GM23338 (cell line): Measurements from ENCODE around the gene RBM33. TPM values are rescaled to one million over a fixed set of nuclear protein-coding genes. Genes with fewer than 3 reads are reported as not detected.

ENCODE experiments used
- ATAC-seq: fragments of 200-7000 bp; cut with Tn5 transposase; 3 replicates; pipeline ENCODE4 v1.9.1; 2020
- DNase-seq: peaks from one replicate; pipeline ENCODE4 v3.0.0-alpha.2; 2015; ENCODE audit warnings: low spot score
- H2AFZ ChIP-seq: fragments of 200-600 bp; sonication (generic); 2 replicates; pipeline ENCODE4 v1.8.0; 2016; ENCODE audit warnings: antibody characterized with exemption, mild to moderate bottlenecking, moderate library complexity
- H3F3A ChIP-seq: fragments of 200-600 bp; sonication (generic); replicated peaks from 2 replicates; pipeline ENCODE4 v1.8.0; 2017; ENCODE audit warnings: antibody characterized with exemption, mixed run types, low read depth
- H3K27ac ChIP-seq: fragments of 200-600 bp; sonication (generic); 2 replicates; pipeline ENCODE4 v1.6.1; 2016; ENCODE audit warnings: low read depth
- H3K27me3 ChIP-seq: fragments of 200-600 bp; sonication (generic); 2 replicates; pipeline ENCODE4 v1.8.0; 2016; ENCODE audit warnings: mild to moderate bottlenecking, mixed run types, moderate library complexity; ENCODE audit not compliant: insufficient read depth
- H3K36me3 ChIP-seq: fragments of 200-600 bp; sonication (generic); 2 replicates; pipeline ENCODE4 v1.8.0; 2016; ENCODE audit warnings: mild to moderate bottlenecking; ENCODE audit not compliant: insufficient read depth
- H3K4me1 ChIP-seq: fragments of 200-600 bp; sonication (generic); 2 replicates; pipeline ENCODE4 v1.8.0; 2016; ENCODE audit warnings: mild to moderate bottlenecking, moderate library complexity; ENCODE audit not compliant: insufficient read depth
- H3K4me2 ChIP-seq: fragments of 200-600 bp; sonication (generic); 2 replicates; pipeline ENCODE4 v1.7.1; 2017; ENCODE audit warnings: mixed run types
- H3K4me3 ChIP-seq: fragments of 200-600 bp; sonication (generic); 2 replicates; pipeline ENCODE4 v1.6.1; 2016; ENCODE audit warnings: mixed run types
- H3K79me2 ChIP-seq: fragments of 200-600 bp; sonication (generic); replicated peaks from 2 replicates; pipeline ENCODE4 v1.8.0; 2017; ENCODE audit warnings: mild to moderate bottlenecking; ENCODE audit not compliant: insufficient read depth
- H3K9me2 ChIP-seq: fragments of 200-600 bp; sonication (generic); 2 replicates; pipeline ENCODE4 v1.8.0; 2017; ENCODE audit not compliant: insufficient read depth
- H4K20me1 ChIP-seq: fragments of 200-600 bp; sonication (generic); replicated peaks from 2 replicates; pipeline ENCODE4 v1.8.0; 2017; ENCODE audit warnings: mild to moderate bottlenecking; ENCODE audit not compliant: insufficient read depth
- H3K27ac Mint-ChIP-seq: 2 replicates; pipeline ENCODE4 v1.8.0; 2020; ENCODE audit warnings: inconsistent platforms, mild to moderate bottlenecking, moderate library complexity, mixed read lengths
- H3K27me3 Mint-ChIP-seq: 3 replicates; pipeline ENCODE4 v1.8.0; 2022; ENCODE audit warnings: low read depth, mild to moderate bottlenecking, moderate library complexity, mixed read lengths, inconsistent platforms; ENCODE audit not compliant: insufficient read depth, poor library complexity
- H3K36me3 Mint-ChIP-seq: 3 replicates; pipeline ENCODE4 v1.8.0; 2021; ENCODE audit warnings: low read depth, mild to moderate bottlenecking, inconsistent platforms, moderate library complexity, mixed read lengths
- H3K4me1 Mint-ChIP-seq: 3 replicates; pipeline ENCODE4 v1.8.0; 2020; ENCODE audit warnings: mild to moderate bottlenecking, inconsistent platforms, mixed read lengths
- H3K4me3 Mint-ChIP-seq: 3 replicates; pipeline ENCODE4 v1.8.0; 2021; ENCODE audit warnings: moderate library complexity, mild to moderate bottlenecking, inconsistent platforms, mixed read lengths
- H3K9me3 Mint-ChIP-seq: 3 replicates; pipeline ENCODE4 v1.8.0; 2020; ENCODE audit warnings: moderate library complexity, mild to moderate bottlenecking, inconsistent platforms, mixed read lengths
- CREB1 ChIP-seq: fragments of 250-450 bp; sonication (Bioruptor Pico); IDR thresholded peaks from 2 replicates; pipeline ENCODE4 v1.5.0; 2020; ENCODE audit warnings: low read depth, mild to moderate bottlenecking, moderate library complexity
- CTCF ChIP-seq, 2 experiments: fragments of 200-600 bp in 1 of 2; sonication (generic) in 1 of 2; conservative IDR thresholded peaks; 2 replicates each; pipeline versions ENCODE4 v1.5.1 to v1.6.1; 2016 to 2017; ENCODE audit warnings: antibody characterized with exemption in 2 of 2, low read depth in 2 of 2, mild to moderate bottlenecking in 2 of 2, moderate library complexity in 1 of 2
- ETS1 ChIP-seq: IDR thresholded peaks from 2 replicates; pipeline ENCODE4 v1.6.1; 2016; ENCODE audit warnings: antibody characterized with exemption
- EZH2 ChIP-seq: fragments of 200-600 bp; sonication (generic); IDR thresholded peaks from one replicate; pipeline ENCODE4 v1.8.0; 2017; ENCODE audit warnings: antibody characterized with exemption, mild to moderate bottlenecking, low read depth; ENCODE audit not compliant: unreplicated experiment
- JUNB ChIP-seq: IDR thresholded peaks from one replicate; pipeline ENCODE4 v1.6.1; 2016; ENCODE audit warnings: antibody characterized with exemption; ENCODE audit not compliant: unreplicated experiment
- POLR2AphosphoS5 ChIP-seq: IDR thresholded peaks from 2 replicates; pipeline ENCODE4 v1.6.1; 2016; ENCODE audit warnings: antibody characterized with exemption, low read depth
- REST ChIP-seq: IDR thresholded peaks from one replicate; pipeline ENCODE4 v1.6.1; 2018; ENCODE audit warnings: antibody characterized with exemption; ENCODE audit not compliant: unreplicated experiment
- polyA plus RNA-seq: library from polyadenylated mRNA; unstranded; fragments of >200 nt; fragmentation: Nextera tagmentation; extraction: Ambion mirVana; gene quantifications from 2 replicates; pipeline ENCODE4 v1.2.1, GENCODE V29; 2016
- total RNA-seq: library from RNA; depleted of rRNA; stranded (reverse); fragments of >200 nt; shearing (Covaris generic); gene quantifications from 2 replicates; pipeline ENCODE4 v1.2.3, GENCODE V29; 2014

The RBM33 gene
- total and polyA plus RNA-seq, 2 experiments from 2014 or later: 47.7 to 94.7 TPM

GRCh38 chr7:155741805-155742204 is 97.3 kb downstream of the RBM33 start (continued):
- TF ChIP-seq JUNB (no peak), ETS1 (no peak), CTCF (conservative IDR thresholded peaks at IDR 0.05; ENCODE audit: low read depth in 2 of 2) (no peak), POLR2AphosphoS5 (no peak)

- ATAC-seq: no peak
- peaks cover 30% of the 10 kb centered on the region for H3K4me1 Mint-ChIP-seq
These were observed 98.7 kb downstream of the RBM33 start for GRCh38 chr7:155743177-155743576.

More at GRCh38 chr7:155743177-155743576, 98.7 kb downstream of the RBM33 start:
- Mint-ChIP-seq H3K27ac (0 out of 2 replicates have a peak overlapping the region, but pooled peaks have one; percentile 46), H3K9me3 (no peaks in the 10 kb centered on the region), H3K27me3 (peaks cover 7% of the 10 kb centered on the region), H3K36me3 (peaks cover 61% of the 10 kb centered on the region), H3K4me3 (no peak overlapping the region)
- peaks cover 10% of the 10 kb centered on the region for H4K20me1 ChIP-seq
- peaks cover 23% of the 10 kb centered on the region for H3K36me3 ChIP-seq
- H3K4me1 ChIP-seq: peaks cover 18% of the 10 kb centered on the region
- H3K4me2 ChIP-seq: no peak overlapping the region
- TF ChIP-seq CTCF (conservative IDR thresholded peaks at IDR 0.05; ENCODE audit: low read depth in 2 of 2): no peak
- no peak for TF ChIP-seq ETS1
- no peak for TF ChIP-seq JUNB
- no peak for TF ChIP-seq EZH2
- TF ChIP-seq CREB1 (CRISPR knock-in tag): no peak
- no peak for TF ChIP-seq REST
- no peak for DNase-seq
- no peak overlapping the region for H3K4me3 ChIP-seq
- no peaks in the 10 kb centered on the region for H3K27me3 ChIP-seq
- H3K27ac ChIP-seq: no peak overlapping the region
- H3K79me2 ChIP-seq: peaks cover 31% of the 10 kb centered on the region
- H3F3A ChIP-seq: no peaks in the 10 kb centered on the region
- H2AFZ ChIP-seq: no peak overlapping the region
- no peaks in the 10 kb centered on the region for H3K9me2 ChIP-seq
